Activated gamma-delta T cell (primary cell): ENCODE measurements around the gene PTK6.
"Not testable (repeated sequence)": the region's sequence is repeated elsewhere in the genome, so short reads cannot be mapped to it uniquely, and the experiment has no call there.

Experiments
- DNase-seq: peaks from one replicate; lab custom pipeline; 2025; lab: John Stamatoyannopoulos, UW

The PTK6 gene

GRCh38 chr20:63529180-63529860 is 7.9 kb downstream of the PTK6 start:
- DNase-seq: no peak

DNA sequence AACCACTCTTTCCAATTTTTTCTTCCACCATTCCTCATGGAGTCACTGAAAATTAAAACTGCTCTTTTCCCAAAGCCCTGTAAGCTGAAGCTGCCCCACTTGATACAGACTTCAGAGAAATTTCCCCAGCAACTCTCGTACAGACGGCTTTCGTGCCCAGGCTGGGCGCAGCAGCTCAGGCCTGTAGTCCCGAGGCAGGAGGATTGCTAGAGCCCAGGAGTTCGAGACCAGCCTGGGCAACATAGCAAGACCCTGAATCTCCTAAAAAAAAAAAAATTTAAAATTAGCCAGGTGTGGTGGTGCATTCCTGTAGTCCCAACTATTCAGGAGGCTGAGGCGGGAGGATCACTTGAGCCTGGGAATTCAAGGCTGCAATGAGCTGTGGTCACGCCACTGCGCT is 10.0 kb downstream of the PTK6 start:
- no peak for DNase-seq

- DNase-seq: no peak
Measured at GRCh38 chr20:63525971-63526370, 11.2 kb downstream of the PTK6 start.

DNA sequence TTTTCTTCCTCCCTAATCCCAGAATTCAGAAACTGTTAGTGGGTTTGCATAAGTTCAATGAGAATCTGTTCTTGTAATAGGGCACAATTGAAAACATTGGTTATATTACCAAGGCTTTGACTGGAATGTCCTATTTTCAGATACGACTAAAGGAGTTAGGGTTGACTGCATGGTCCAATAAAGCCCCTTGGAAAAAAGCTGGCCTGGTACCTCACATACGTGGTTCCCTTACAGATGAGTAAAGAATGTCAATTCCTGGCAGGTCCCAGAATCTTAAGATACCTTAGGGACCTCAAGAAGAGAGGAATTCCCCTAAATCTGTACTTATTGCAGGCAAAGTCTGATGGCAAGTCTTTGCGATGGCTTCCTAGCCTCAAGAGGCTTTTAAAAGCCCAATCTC is 12.0 kb downstream of the PTK6 start:
- no peak for DNase-seq

DNA sequence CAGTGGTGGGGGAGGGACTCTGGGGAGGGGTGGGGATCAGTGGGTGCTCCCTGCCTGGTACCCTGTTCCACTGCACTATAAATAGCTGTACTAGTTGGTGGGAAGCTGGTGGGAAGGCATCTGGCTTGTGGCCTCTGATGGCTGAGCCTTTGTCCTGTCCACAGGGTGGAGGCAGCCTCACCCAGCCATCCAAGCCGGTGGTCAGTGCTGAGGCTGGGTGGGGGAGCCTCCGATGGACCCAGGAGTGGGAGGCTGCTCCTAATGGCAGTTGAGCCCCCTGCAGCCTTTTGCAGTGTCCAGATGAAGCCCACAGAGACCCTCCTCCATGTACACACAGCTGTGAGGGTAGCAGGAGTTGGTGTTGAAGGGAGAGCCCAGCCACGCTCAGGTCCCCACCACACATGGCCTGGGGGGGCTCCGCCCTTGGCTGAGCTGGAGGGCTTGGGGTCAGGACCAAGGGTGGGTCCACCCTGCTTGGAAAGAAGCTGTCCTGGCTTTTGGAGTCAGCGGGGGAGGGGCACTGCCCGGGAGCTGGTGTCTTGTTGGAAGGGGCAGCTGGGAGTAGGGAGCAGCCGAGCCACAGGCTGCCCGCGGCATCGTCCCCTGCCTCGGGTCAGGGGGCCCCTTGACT is 14.1 kb downstream of the PTK6 start:
- no peak for DNase-seq

GRCh38 chr20:63522091-63522868 is 14.9 kb downstream of the PTK6 start:
- no peak for DNase-seq

DNA sequence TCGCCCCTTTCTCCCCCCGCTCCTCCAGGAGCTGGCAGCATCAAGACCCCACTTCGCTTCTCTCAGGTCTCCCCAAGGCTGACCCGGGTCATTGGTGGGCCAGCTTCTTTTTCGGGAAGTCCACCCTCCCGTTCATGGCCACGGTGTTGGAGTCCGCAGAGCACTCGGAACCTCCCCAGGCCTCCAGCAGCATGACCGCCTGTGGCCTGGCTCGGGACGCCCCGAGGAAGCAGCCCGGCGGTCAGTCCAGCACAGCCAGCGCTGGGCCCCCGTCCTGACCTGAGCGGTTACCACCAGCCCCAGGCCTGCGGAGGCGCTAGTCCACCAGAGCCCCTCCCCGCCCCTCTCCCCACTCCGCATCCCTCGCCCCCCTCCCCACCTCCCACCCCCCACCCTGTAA is 15.6 kb downstream of the PTK6 start:
- DNase-seq: no peak

GRCh38 chr20:63520934-63521601 is 16.1 kb downstream of the PTK6 start:
- peak; percentile 67 for DNase-seq

- DNase-seq: peak; percentile 82
Measured at GRCh38 chr20:63520504-63520933, 16.7 kb downstream of the PTK6 start, which contains the start of gene PPDPF. TSS of gene PPDPF (plus strand) at chr20:63520765. CDS start at chr20:63521309, 544 bp downstream.

DNA sequence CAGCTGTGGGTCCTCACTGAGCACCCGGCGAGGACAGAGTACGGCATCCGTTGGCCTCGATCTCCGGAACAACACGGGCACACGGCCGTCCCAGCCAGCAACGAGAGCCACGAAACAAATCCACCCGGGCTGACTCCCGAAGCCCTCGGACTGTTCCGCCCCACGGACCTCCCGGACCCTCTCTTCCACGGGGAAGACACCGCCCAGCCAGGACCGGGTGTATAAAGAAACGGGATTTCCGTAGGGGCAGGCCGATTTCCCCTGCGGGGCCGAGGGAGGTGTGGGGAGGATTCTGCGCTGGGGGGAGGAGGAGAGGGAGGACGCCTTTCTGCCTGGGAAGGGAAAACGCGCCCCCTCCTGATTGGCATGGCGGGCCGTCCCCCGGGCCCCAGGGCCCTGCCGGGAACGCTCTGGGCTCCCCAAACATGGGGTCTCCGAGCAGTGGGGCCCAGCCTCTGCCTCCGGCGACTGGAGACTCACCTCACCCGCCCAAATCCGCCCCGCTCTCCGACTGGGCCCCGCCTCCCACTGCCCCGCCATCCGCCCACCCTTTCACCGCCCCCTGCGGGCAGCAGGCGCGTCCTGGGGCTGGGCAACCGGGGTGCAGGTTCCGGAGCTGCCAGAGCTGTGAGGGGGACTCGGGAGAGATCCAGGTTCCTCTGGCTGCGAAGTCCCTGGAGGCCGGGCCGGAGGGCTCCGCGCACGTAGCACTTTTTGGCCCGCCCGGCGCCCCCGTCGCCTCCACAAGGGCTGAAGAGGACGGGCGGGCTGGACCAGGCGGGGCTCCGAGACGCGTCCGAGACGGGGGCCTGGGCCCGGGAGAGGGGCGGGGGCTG is 17.3 kb downstream of the PTK6 start:
- DNase-seq: peak; percentile 55

- DNase-seq: no peak
Measured at GRCh38 chr20:63518946-63519667, 18.1 kb downstream of the PTK6 start.

DNA sequence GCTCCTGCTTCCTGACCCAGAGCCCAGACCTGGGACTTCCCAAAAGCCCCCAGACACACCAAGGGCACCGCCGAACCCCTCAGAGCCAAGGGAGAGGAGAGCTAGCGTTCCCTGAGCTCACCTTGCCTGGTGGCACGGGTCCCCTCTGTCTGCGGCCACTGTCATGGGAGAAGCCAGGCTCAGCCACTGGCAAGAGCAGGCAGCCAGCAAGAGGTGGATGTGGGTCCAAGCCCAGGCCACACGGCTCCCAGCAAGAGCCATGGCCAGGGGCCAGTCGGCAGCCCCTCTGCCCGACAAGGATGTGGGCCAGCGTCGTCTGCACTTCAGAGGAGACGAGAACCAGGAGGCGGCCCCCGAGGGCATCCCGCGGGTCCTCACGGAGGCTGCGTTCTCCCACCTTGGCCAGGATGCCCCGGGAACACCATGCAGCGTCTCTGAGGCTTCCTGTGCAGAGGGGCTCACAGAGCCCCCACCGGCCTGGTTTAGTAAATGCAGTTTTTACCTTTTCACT is 18.8 kb downstream of the PTK6 start:
- no peak for DNase-seq

DNA sequence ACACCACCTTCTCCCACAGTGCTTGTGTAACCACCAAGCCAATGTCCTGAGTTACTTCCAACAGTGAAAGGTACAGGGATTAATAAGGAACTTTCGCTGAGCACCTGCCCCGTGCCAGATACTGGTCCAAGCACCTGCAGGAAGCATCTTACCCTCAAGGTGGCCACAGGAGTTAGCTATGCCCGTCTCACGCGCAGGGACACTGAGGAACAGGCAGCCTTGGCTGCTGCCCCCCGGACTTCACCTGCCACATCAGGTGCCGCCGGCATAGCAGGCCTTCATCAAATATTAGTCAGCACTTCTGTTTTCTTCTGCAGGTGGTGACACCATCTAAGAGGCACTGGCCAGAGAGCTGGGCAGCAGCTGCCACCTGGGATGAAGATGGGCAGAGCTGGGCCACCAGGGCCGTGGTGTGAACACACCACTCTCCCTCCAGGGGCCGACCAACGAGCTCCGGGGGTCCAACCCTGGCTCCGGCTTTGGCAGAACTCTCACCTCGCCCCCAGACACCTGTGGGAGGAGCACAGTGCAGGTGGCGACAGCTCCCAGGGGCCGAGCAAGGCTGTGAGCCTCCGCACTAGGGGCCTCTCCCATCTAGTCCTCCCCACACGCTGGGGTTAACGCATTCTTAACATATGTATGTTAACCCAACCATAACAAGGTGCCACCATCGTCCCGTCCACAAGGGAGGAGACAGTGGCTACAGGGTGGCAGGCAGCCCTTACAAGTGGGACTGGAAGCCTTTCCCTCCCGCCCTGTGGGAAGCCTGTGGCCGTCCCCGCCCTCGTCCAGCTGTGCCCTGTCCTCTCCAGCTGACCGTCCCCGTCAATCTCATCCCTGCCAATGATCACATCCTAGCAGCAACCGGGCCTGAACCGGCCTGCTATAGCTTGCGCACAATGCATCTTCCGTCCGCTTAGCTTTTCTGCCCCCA is 19.5 kb downstream of the PTK6 start:
- DNase-seq: no peak

DNA sequence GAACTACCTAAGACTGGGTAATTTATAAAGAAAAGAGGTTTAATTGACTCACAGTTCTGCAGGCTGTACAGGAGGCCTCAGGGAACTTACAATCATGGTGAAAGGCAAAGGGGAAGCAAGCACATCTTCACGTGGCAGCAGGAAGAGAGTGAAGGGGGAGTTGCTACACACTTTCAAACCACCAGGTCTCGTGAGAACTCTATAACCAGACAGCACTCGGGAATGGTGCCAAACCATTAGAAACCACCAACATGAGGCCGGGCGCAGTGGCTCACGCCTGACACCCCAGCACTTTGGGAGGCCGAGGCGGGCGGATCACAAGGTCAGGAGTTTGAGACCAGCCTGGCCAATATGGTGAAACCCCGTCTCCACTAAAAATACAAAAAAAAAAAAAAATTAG is 22.7 kb downstream of the PTK6 start:
- not testable (repeated sequence) for DNase-seq

DNA sequence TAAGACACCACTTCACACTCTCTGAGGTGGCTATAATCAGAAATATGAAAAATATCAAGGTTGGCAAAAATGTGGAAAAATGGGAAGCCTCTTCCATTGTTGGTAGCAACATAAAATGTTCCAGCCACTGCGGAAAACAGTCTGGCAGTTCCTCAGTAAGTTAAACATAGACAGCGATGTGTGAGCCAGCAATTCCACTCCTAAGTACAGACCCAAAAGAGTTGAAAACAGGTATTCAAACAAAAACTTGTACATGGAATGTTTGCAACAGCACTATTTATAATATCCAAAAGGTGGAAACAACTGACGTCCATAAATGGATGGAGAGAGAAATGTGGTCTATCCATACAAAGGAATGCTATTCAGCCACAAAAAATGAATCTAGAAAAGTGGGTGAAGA is 24.0 kb downstream of the PTK6 start:
- DNase-seq: no peak

GRCh38 chr20:63509088-63509564 is 28.1 kb downstream of the PTK6 start:
- DNase-seq: no peak

DNA sequence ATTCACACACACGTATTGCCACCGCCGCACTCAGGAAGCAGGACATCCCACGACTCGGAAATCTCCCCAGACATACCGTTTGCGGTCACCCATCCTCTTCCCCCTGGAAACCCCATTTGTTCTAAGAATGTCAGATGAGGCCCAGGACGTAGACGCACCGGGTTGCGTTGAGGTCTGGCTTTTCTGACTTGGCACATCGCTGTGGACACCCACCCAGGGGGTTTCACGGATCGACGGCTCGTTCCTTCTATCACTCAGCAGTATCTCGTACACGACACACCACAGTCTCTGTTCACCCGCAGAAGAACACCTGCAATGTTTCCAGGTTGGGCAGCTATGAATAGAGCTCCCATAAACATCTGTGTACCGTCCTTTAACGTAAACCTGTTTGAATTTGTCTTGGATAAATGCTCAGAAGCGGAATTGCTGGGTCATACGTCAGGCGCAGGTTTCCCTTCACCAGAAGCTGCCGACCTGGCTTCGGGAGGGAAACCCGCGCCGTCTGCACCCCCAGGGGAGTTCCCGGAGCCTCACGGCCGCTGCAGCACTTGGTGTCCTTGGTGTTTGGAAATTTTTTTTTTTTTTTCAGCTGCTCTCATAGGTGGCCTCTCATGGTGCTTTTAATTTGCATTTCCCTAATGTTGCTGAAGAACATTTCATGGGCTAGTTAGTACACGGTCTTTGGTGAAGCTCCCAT is 29.0 kb downstream of the PTK6 start:
- DNase-seq: no peak

- no peak for DNase-seq
Measured at GRCh38 chr20:63507083-63507743, 30.0 kb downstream of the PTK6 start.
